Prostate gland (tissue), 2 donors: ENCODE data around the gene TEPSIN. TPM values are rescaled to one million over a fixed set of nuclear protein-coding genes. Genes with fewer than 3 reads are reported as not detected.

ENCODE experiments used
- DNase-seq: peaks from one replicate; pipeline ENCODE4 v3.0.0-alpha.2; 2019; ENCODE audit warnings: low spot score
- H3K27ac ChIP-seq, 2 donors: fragments of 200-600 bp; sonication (generic); 2 replicates each; pipeline ENCODE4 v1.5.1; 2017 to 2019
- H3K27me3 ChIP-seq: fragments of 200-600 bp; sonication (generic); replicated peaks from 2 replicates; pipeline ENCODE4 v1.5.1; 2019; ENCODE audit not compliant: insufficient read depth
- H3K36me3 ChIP-seq, 2 donors: fragments of 200-600 bp; sonication (generic); 1 replicate in 1 of 2; 2 replicates in 1 of 2; pipeline versions ENCODE4 v1.5.1 to v1.8.1; 2017 to 2019
- H3K4me1 ChIP-seq: fragments of 200-600 bp; sonication (generic); replicated peaks from 2 replicates; pipeline ENCODE4 v1.5.1; 2019
- H3K4me3 ChIP-seq, 2 donors: fragments of 200-600 bp; sonication (generic); 2 replicates each; pipeline ENCODE4 v1.5.1; 2017 to 2019
- H3K9me3 ChIP-seq: fragments of 200-600 bp; sonication (generic); 2 replicates; pipeline ENCODE4 v1.5.1; 2017
- POLR2A ChIP-seq: fragments of 450-650 bp; IDR thresholded peaks from one replicate; pipeline ENCODE4 v1.6.1; 2016; ENCODE audit warnings: antibody characterized with exemption, mild to moderate bottlenecking
- POLR2AphosphoS5 ChIP-seq: sonication (generic); formaldehyde crosslinking; IDR thresholded peaks from one replicate; pipeline ENCODE4 v1.6.1; 2017; ENCODE audit warnings: antibody characterized with exemption
- WGBS: methylation state at CpG from one replicate; pipeline ENCODE4 v1.1.5; 2018; 5-methylcytosine and 5-hydroxymethylcytosine counted together
- intact Hi-C: fragments of 100-400 bp; cut with DNase I; formaldehyde crosslinking; loops from one replicate; pipeline ENCODE4 v1.14.2; 2022
- total RNA-seq, 2 donors: library from RNA; depleted of rRNA; stranded (reverse); fragments of >200 nt; gene quantifications; one replicate each; pipeline ENCODE4 v1.1.0, GENCODE V29; 2016
- TF ChIP-seq, protein P1 (sequence below), 4 experiments: fragments of 200-600 bp in 2 of 4; fragments of 450-650 bp in 2 of 4; sonication (generic) in 2 of 4; IDR thresholded peaks; 1 replicate in 3 of 4; 2 replicates in 1 of 4; pipeline ENCODE4 v1.5.1; 2016 to 2019; ENCODE audit warnings: antibody characterized with exemption in 4 of 4, mild to moderate bottlenecking in 2 of 4, moderate library complexity in 2 of 4

The TEPSIN gene
- total RNA-seq, 2 donors from 2014 or later, result 35.6 to 81.5 TPM

DNA sequence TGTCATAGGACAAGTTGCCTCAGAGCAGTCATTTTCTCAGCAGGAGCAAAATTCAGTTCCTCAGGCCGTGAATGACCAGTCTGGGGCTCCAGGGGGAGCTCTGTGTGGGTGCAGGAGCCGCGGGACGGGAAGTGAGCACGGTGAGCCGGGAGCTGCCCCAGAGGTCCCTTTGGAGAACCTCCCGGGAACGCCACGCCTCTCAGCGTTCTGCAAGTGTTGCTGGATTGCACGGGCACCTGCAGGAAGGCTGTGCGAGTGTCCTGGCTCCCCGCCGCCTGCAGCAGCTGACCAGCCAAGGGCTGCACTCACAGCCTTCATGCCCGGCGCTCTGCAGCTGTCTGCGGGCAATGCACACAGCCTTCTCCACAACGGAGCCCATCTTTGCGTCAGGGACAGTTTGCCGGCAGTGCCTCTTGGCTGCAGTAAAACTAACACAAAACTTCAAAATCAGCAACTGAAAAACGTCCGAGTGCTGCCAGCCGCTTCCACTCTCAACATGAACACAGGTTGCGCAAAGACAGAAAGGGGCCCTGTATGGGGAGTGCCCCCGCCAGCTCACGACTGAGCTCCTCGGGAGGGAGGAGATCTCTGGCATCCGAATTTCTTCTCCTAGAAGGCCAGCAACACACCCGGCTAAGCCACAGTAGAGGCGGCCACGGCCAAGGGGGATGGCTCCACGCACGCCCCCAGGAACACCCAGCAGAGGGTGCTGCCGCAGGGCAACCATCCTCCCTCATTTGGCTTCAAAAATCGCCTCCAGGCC lies 16.3 kb upstream of the TEPSIN start:
- Histone ChIP-seq H3K27ac (peak overlapping the region; percentile 38 to 60), H3K36me3 (peaks cover 0 to 21% of the 10 kb centered on the region in 2 donors), H3K4me3 (no peak overlapping the region), H3K4me1 (peaks cover 7% of the 10 kb centered on the region), H3K27me3 (no peaks in the 10 kb centered on the region), H3K9me3 (no peaks in the 10 kb centered on the region)
- peak; percentile 83 for TF ChIP-seq POLR2AphosphoS5
- TF ChIP-seq, protein P1, sequence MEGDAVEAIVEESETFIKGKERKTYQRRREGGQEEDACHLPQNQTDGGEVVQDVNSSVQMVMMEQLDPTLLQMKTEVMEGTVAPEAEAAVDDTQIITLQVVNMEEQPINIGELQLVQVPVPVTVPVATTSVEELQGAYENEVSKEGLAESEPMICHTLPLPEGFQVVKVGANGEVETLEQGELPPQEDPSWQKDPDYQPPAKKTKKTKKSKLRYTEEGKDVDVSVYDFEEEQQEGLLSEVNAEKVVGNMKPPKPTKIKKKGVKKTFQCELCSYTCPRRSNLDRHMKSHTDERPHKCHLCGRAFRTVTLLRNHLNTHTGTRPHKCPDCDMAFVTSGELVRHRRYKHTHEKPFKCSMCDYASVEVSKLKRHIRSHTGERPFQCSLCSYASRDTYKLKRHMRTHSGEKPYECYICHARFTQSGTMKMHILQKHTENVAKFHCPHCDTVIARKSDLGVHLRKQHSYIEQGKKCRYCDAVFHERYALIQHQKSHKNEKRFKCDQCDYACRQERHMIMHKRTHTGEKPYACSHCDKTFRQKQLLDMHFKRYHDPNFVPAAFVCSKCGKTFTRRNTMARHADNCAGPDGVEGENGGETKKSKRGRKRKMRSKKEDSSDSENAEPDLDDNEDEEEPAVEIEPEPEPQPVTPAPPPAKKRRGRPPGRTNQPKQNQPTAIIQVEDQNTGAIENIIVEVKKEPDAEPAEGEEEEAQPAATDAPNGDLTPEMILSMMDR (IDR thresholded peaks at IDR 0.05), result peak in 3 of 4 experiments; percentile 59 to 87 (median 85)
- no peak for TF ChIP-seq POLR2A
- DNase-seq, result peak; percentile 95
- intact Hi-C loops, result loop anchor here (1.0 to 5.0 kb wide), 4 partner anchors 37 to 347 kb away; no protein-coding TSS in a partner anchor
- WGBS, result 11% methylated on average over 34 of the region's 35 CpGs

DNA sequence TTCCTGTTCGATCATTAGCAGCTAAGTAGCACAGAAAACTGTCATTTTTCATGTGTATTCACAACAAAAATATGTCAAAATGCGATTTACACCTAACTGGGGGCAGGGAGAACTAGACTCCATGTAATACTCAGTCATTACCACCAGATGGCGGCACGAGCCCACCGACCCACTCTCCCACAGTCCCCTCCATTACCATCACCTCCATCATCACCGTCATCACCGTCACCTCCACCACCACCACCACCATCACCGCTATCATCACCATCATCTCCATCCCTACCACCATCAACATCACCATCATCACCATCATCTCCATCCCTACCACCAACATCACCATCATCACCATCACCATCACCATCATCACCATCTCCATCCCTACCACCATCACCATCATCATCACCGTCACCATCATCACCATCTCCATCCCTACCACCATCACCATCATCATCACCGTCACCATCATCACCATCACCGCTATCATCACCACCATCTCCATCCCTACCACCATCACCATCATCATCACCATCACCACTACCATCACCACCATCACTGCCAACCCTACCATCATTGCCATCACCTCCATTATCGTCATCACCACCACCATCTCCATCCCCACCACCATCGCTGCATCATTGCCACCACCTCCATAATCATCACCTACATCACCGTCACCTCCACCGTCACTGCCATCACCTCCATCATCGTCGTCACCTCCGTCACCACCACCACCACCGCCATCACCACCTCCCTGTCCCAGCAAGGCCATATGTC lies 14.7 kb upstream of the TEPSIN start:
- WGBS, result 61% methylated on average over 19 of the region's 19 CpGs
- Histone ChIP-seq H3K27ac (no peak overlapping the region), H3K36me3 (peaks cover 3 to 5% of the 10 kb centered on the region in 2 donors), H3K4me3 (no peak overlapping the region), H3K27me3 (no peaks in the 10 kb centered on the region), H3K9me3 (no peaks in the 10 kb centered on the region), H3K4me1 (peaks cover 7% of the 10 kb centered on the region)
- intact Hi-C loops, result loop anchor here (1.0 to 5.0 kb wide), 3 partner anchors 39 to 349 kb away; no protein-coding TSS in a partner anchor
- TF ChIP-seq, protein P1 (IDR thresholded peaks at IDR 0.05), result peak; percentile 76 to 93 (median 88)
- TF ChIP-seq POLR2A (no peak), POLR2AphosphoS5 (peak; percentile 12)
- peak; percentile 37 for DNase-seq

DNA sequence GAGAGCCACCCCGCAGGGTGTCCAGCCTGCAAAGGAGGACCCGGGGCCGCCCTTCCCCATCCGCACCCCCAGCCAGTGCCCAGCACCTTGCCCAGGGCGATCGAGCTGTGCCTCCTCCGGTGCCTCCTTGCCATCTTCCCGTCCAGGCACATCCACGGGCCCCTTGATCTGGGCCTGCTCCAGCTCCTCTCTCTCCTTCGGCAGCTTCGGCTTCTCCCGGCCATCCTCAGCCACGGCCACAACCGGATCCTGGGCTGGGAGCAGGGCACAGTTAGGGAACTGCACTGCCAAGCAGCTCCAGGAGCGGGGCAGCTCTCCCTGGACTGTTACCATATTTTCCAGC lies 14.1 kb upstream of the TEPSIN start:
- peaks cover 0 to 3% of the 10 kb centered on the region in 2 donors for H3K36me3 ChIP-seq
- no peak overlapping the region for H3K4me3 ChIP-seq
- intact Hi-C loops, result loop anchor here (5.0 kb wide), 2 partner anchors 39 to 349 kb away; no protein-coding TSS in a partner anchor
- WGBS, result 78% methylated on average over 15 of the region's 15 CpGs
- H3K27ac ChIP-seq, result no peak overlapping the region
- H3K4me1 ChIP-seq, result peaks cover 7% of the 10 kb centered on the region
- TF ChIP-seq POLR2AphosphoS5 (no peak), POLR2A (no peak)
- TF ChIP-seq, protein P1 (IDR thresholded peaks at IDR 0.05), result no peak
- H3K9me3 ChIP-seq, result no peaks in the 10 kb centered on the region
- no peak for DNase-seq
- no peaks in the 10 kb centered on the region for H3K27me3 ChIP-seq

DNA sequence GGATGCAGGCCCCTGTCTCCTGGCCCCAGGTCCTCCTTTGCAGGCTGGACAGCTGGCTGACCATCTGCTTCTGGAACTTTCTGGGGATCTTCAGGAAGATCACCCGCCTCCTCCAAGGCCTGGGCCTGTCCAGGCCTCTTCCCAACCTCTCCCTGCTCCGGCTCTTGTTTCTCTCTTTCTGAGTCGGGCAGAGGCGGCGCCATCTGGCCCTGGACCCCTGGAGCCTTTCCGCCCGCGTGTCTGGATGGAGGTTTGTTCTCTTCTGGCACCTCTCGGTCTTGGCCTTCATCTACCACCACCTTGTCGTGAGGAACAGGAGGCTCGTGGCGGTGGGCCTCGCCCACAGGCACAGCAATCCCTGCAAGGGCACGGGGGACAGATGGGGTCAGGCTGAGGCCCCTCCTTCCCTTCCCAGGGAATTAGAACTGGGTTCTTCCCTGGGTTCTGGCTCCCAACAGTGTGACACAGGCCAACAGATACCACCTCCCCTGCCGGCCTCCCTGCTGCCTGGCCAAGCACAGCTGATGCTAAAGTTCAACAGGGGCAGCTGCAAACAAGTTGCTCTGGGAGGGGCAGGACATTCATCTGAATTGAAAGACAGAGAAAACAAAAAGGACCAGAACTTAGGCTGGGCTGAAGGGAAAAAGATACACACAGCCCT lies 13.6 kb upstream of the TEPSIN start:
- Histone ChIP-seq H3K27ac (no peak overlapping the region), H3K27me3 (no peaks in the 10 kb centered on the region), H3K4me1 (peaks cover 7% of the 10 kb centered on the region), H3K9me3 (no peaks in the 10 kb centered on the region), H3K4me3 (no peak overlapping the region), H3K36me3 (peaks cover 0 to 3% of the 10 kb centered on the region in 2 donors)
- intact Hi-C loops, result loop anchor here (5.0 kb wide), 2 partner anchors 40 to 350 kb away; no protein-coding TSS in a partner anchor
- 85% methylated on average over 15 of the region's 15 CpGs for WGBS
- no peak for DNase-seq
- no peak for TF ChIP-seq POLR2A
- TF ChIP-seq, protein P1 (IDR thresholded peaks at IDR 0.05), result no peak
- TF ChIP-seq POLR2AphosphoS5, result no peak
